ENCODE results near the gene GPR156. TPM values are rescaled to one million over a fixed set of nuclear protein-coding genes. Genes with fewer than 3 reads are reported as not detected.

Gene GPR156
- total RNA-seq, 1 donor from 2014 or later = 0.48 TPM

GRCh38 chr3:120311863-120312794 is 27.1 kb upstream of the GPR156 start:
- Mint-ChIP-seq H3K4me3 (ENCODE audit: unreplicated experiment) (no peak overlapping the region), H3K4me1 (ENCODE audit: unreplicated experiment) (no peaks in the 10 kb centered on the region), H3K9me3 (ENCODE audit: unreplicated experiment) (peaks cover 23% of the 10 kb centered on the region), H3K36me3 (ENCODE audit: unreplicated experiment) (peaks cover 12% of the 10 kb centered on the region), H3K27ac (ENCODE audit: unreplicated experiment) (no peak overlapping the region), H3K27me3 (ENCODE audit: unreplicated experiment) (peaks cover 4% of the 10 kb centered on the region)
- DNase-seq (ENCODE audit: extremely low spot score, unreplicated experiment) = no peak
- TF ChIP-seq, protein P1, sequence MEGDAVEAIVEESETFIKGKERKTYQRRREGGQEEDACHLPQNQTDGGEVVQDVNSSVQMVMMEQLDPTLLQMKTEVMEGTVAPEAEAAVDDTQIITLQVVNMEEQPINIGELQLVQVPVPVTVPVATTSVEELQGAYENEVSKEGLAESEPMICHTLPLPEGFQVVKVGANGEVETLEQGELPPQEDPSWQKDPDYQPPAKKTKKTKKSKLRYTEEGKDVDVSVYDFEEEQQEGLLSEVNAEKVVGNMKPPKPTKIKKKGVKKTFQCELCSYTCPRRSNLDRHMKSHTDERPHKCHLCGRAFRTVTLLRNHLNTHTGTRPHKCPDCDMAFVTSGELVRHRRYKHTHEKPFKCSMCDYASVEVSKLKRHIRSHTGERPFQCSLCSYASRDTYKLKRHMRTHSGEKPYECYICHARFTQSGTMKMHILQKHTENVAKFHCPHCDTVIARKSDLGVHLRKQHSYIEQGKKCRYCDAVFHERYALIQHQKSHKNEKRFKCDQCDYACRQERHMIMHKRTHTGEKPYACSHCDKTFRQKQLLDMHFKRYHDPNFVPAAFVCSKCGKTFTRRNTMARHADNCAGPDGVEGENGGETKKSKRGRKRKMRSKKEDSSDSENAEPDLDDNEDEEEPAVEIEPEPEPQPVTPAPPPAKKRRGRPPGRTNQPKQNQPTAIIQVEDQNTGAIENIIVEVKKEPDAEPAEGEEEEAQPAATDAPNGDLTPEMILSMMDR (IDR thresholded peaks at IDR 0.05) = no peak

- TF ChIP-seq, protein P1 (IDR thresholded peaks at IDR 0.05) = no peak
- Mint-ChIP-seq H3K4me1 (ENCODE audit: unreplicated experiment) (no peaks in the 10 kb centered on the region), H3K27me3 (ENCODE audit: unreplicated experiment) (peaks cover 4% of the 10 kb centered on the region), H3K9me3 (ENCODE audit: unreplicated experiment) (no peaks in the 10 kb centered on the region), H3K36me3 (ENCODE audit: unreplicated experiment) (peaks cover 4% of the 10 kb centered on the region), H3K27ac (ENCODE audit: unreplicated experiment) (no peak overlapping the region), H3K4me3 (ENCODE audit: unreplicated experiment) (no peak overlapping the region)
- no peak for DNase-seq (ENCODE audit: extremely low spot score, unreplicated experiment)
Measured at GRCh38 chr3:120306519-120307455, 21.8 kb upstream of the GPR156 start.

- no peaks in the 10 kb centered on the region for H3K9me3 Mint-ChIP-seq (ENCODE audit: unreplicated experiment)
- H3K27me3 Mint-ChIP-seq (ENCODE audit: unreplicated experiment) = no peaks in the 10 kb centered on the region
- no peak for DNase-seq (ENCODE audit: extremely low spot score, unreplicated experiment)
- no peak overlapping the region for H3K4me3 Mint-ChIP-seq (ENCODE audit: unreplicated experiment)
- no peaks in the 10 kb centered on the region for H3K36me3 Mint-ChIP-seq (ENCODE audit: unreplicated experiment)
- TF ChIP-seq, protein P1 (IDR thresholded peaks at IDR 0.05) = no peak
- no peaks in the 10 kb centered on the region for H3K4me1 Mint-ChIP-seq (ENCODE audit: unreplicated experiment)
- H3K27ac Mint-ChIP-seq (ENCODE audit: unreplicated experiment) = no peak overlapping the region
Measured at GRCh38 chr3:120304616-120305015, 19.6 kb upstream of the GPR156 start.

- H3K36me3 Mint-ChIP-seq (ENCODE audit: unreplicated experiment) = no peaks in the 10 kb centered on the region
- H3K4me1 Mint-ChIP-seq (ENCODE audit: unreplicated experiment) = no peaks in the 10 kb centered on the region
- no peak overlapping the region for H3K27ac Mint-ChIP-seq (ENCODE audit: unreplicated experiment)
- TF ChIP-seq, protein P1 (IDR thresholded peaks at IDR 0.05) = no peak
- H3K4me3 Mint-ChIP-seq (ENCODE audit: unreplicated experiment) = no peak overlapping the region
- no peak for DNase-seq (ENCODE audit: extremely low spot score, unreplicated experiment)
- H3K9me3 Mint-ChIP-seq (ENCODE audit: unreplicated experiment) = no peaks in the 10 kb centered on the region
- H3K27me3 Mint-ChIP-seq (ENCODE audit: unreplicated experiment) = peaks cover 5% of the 10 kb centered on the region
Measured at GRCh38 chr3:120302361-120302760, 17.3 kb upstream of the GPR156 start.

Data from osteocyte (in vitro differentiated cells).